Measurements from ENCODE around the gene ARHGAP24.

Gene ARHGAP24

DNA sequence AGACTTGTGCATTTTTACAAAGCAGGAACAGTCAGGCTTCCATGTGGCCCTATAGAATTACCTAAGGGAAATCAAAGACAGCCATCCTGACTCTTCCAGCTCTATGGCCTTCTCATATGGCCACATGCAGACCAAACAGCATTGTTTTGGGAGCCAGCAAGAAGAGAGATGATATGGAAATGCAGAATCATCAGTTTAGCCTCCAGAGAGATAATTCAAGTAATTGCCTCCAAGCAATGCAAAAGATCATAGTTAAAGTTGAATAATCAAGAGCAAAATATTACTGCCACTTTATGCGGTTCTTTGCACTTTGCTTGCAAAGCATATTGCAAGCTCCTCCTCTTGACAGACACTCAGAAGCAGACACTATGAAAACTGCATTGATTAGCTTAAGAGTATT, 207.4 kb downstream of the ARHGAP24 start:
- H3K27me3 ChIP-seq (ENCODE audit: control insufficient read depth in 1 of 2, insufficient read depth in 2 of 2, low read length in 2 of 2): no peaks in the 10 kb centered on the region
- peaks cover 0 to 3% of the 10 kb centered on the region in 2 donors for H3K4me1 ChIP-seq (ENCODE audit: control insufficient read depth in 1 of 2, insufficient read depth in 2 of 2, low read length in 2 of 2)
- no peaks in the 10 kb centered on the region for H3K9me3 ChIP-seq (ENCODE audit: control insufficient read depth in 1 of 2, low read length in 2 of 2)
- no peak overlapping the region for H3K27ac ChIP-seq (ENCODE audit: low read depth, low read length)
- H3K36me3 ChIP-seq (ENCODE audit: control insufficient read depth in 1 of 2, insufficient read depth in 2 of 2, low read length in 2 of 2): no peaks in the 10 kb centered on the region
- H3K9ac ChIP-seq (ENCODE audit: low read depth in 1 of 2, low read length in 2 of 2): no peak overlapping the region
- H3K4me3 ChIP-seq (ENCODE audit: low read depth in 1 of 2, low read length in 2 of 2): no peak overlapping the region

DNA sequence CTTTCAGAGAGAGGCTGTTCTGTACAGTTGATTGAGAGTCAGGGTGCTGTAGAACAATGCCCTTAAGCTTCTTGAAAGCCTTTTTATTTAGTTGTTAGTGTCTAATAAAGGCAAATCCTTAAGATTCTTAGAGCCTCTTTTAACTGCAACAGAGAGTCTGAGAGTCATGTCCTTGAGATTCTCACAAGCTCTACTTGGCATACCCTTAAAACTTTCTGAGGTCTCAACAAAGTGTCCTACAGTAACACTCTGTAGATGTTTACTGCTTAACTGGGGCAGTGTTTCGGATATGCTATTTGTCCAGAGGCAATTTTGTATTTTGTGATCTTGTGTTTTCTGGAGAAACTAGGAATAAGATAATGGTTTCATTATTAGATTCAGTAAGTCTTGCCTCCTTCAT, 209.7 kb downstream of the ARHGAP24 start:
- Histone ChIP-seq H3K9me3 (ENCODE audit: control insufficient read depth in 1 of 2, low read length in 2 of 2) (no peaks in the 10 kb centered on the region), H3K4me3 (ENCODE audit: low read depth in 1 of 2, low read length in 2 of 2) (no peak overlapping the region), H3K4me1 (ENCODE audit: control insufficient read depth in 1 of 2, insufficient read depth in 2 of 2, low read length in 2 of 2) (peaks cover 0 to 3% of the 10 kb centered on the region in 2 donors), H3K36me3 (ENCODE audit: control insufficient read depth in 1 of 2, insufficient read depth in 2 of 2, low read length in 2 of 2) (no peaks in the 10 kb centered on the region), H3K9ac (ENCODE audit: low read depth in 1 of 2, low read length in 2 of 2) (no peak overlapping the region), H3K27me3 (ENCODE audit: control insufficient read depth in 1 of 2, insufficient read depth in 2 of 2, low read length in 2 of 2) (no peaks in the 10 kb centered on the region), H3K27ac (ENCODE audit: low read depth, low read length) (peak overlapping the region; percentile 3)

DNA sequence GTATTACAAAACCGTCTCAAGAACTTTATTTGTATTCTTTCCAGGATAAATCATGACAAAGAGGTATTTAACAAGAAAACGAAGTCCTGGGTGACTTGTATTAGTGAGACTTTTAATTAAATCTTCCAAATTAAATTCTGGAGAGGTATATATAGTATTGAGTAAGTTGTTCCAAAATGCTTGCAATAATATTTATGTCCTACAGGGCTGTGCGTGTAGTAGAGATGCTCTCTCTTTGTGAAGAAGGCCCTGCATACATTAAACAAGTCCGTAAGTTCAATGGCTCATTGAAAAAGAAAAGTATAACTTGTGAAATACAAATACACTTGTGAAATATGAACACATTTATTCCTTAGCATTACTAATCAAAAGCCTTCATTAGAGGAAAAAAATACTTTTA, 211.4 kb downstream of the ARHGAP24 start:
- H3K4me3 ChIP-seq (ENCODE audit: low read depth in 1 of 2, low read length in 2 of 2): no peak overlapping the region
- no peak overlapping the region for H3K27ac ChIP-seq (ENCODE audit: low read depth, low read length)
- no peaks in the 10 kb centered on the region for H3K9me3 ChIP-seq (ENCODE audit: control insufficient read depth in 1 of 2, low read length in 2 of 2)
- no peaks in the 10 kb centered on the region for H3K36me3 ChIP-seq (ENCODE audit: control insufficient read depth in 1 of 2, insufficient read depth in 2 of 2, low read length in 2 of 2)
- H3K4me1 ChIP-seq (ENCODE audit: control insufficient read depth in 1 of 2, insufficient read depth in 2 of 2, low read length in 2 of 2): no peaks in the 10 kb centered on the region
- H3K27me3 ChIP-seq (ENCODE audit: control insufficient read depth in 1 of 2, insufficient read depth in 2 of 2, low read length in 2 of 2): no peaks in the 10 kb centered on the region
- H3K9ac ChIP-seq (ENCODE audit: low read depth in 1 of 2, low read length in 2 of 2): no peak overlapping the region

DNA sequence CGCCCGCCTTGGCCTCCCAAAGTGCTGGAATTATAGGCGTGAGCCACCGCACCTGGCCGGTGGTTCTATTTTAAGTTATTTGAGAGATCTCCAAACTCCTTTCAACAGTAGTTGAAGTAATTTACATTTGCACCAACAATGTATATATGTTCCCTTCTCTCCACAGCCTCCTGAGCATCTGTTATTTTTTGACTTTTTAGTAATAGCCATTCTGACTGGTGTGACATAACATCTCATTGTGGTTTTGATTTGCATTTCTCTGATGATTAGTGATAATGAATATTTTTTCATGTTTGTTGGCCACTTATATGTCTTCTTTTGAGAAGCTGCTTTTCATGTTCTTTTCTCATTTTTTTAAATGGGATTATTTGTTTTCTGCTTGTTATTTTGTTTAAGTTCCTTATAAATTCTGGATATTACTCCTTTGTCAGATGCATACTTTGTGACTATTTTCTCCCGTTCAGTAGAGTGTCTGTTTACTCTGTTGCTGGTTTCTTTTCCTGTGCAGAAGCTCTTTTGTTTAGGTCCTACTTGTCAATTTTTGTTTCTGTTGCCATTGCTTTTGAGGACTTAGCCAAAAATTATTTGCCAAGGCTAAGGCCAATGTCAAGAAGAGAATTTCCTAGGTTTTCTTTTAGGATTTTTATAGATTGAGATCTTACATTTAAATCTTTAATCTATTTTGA, 213.2 kb downstream of the ARHGAP24 start:
- Histone ChIP-seq H3K36me3 (ENCODE audit: control insufficient read depth in 1 of 2, insufficient read depth in 2 of 2, low read length in 2 of 2) (no peaks in the 10 kb centered on the region), H3K4me3 (ENCODE audit: low read depth in 1 of 2, low read length in 2 of 2) (no peak overlapping the region), H3K9me3 (ENCODE audit: control insufficient read depth in 1 of 2, low read length in 2 of 2) (no peaks in the 10 kb centered on the region), H3K4me1 (ENCODE audit: control insufficient read depth in 1 of 2, insufficient read depth in 2 of 2, low read length in 2 of 2) (no peaks in the 10 kb centered on the region), H3K9ac (ENCODE audit: low read depth in 1 of 2, low read length in 2 of 2) (no peak overlapping the region), H3K27ac (ENCODE audit: low read depth, low read length) (no peak overlapping the region), H3K27me3 (ENCODE audit: control insufficient read depth in 1 of 2, insufficient read depth in 2 of 2, low read length in 2 of 2) (no peaks in the 10 kb centered on the region)

DNA sequence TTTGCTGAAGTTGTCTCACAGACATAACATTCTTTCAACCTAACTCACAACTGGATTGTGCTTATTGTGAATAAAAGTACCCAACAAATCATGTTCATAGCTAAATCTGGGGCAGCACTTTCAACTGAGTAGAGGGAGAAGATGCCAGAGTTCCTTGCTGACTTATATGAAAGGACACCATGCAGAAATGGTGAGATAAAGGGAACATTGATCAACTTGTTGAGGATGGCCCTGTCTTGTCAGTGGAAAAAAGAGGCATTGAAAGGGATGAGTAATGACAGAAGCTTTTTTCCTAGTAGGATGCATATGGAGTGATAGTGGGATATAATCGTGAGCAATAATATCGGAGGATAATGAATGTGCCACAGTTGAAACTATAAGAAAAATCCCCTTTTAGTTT, 221.7 kb downstream of the ARHGAP24 start:
- Histone ChIP-seq H3K27ac (ENCODE audit: low read depth, low read length) (no peak overlapping the region), H3K36me3 (ENCODE audit: control insufficient read depth in 1 of 2, insufficient read depth in 2 of 2, low read length in 2 of 2) (no peaks in the 10 kb centered on the region), H3K4me3 (ENCODE audit: low read depth in 1 of 2, low read length in 2 of 2) (no peak overlapping the region), H3K27me3 (ENCODE audit: control insufficient read depth in 1 of 2, insufficient read depth in 2 of 2, low read length in 2 of 2) (no peaks in the 10 kb centered on the region), H3K9me3 (ENCODE audit: control insufficient read depth in 1 of 2, low read length in 2 of 2) (no peaks in the 10 kb centered on the region), H3K9ac (ENCODE audit: low read depth in 1 of 2, low read length in 2 of 2) (no peak overlapping the region), H3K4me1 (ENCODE audit: control insufficient read depth in 1 of 2, insufficient read depth in 2 of 2, low read length in 2 of 2) (no peaks in the 10 kb centered on the region)

DNA sequence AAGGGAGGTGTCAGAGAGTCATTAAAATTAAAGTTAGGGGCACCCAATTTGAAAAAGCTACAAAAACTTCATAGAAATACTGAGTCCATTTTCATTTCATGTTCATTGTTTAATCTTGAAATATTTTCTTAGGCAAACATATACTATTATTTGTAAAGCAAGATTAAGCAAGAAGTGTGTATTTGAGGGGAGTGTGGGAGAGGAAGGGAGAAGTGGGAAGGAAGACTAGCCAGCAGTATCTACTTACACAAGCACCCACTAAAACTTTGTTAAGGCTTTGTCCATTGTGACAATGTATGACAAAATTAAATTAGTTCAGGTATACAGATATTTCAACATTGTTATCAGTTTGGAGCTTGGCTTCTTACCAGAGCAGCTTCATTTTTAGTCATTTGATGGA, 222.9 kb downstream of the ARHGAP24 start:
- Histone ChIP-seq H3K36me3 (ENCODE audit: control insufficient read depth in 1 of 2, insufficient read depth in 2 of 2, low read length in 2 of 2) (no peaks in the 10 kb centered on the region), H3K9ac (ENCODE audit: low read depth in 1 of 2, low read length in 2 of 2) (no peak overlapping the region), H3K27me3 (ENCODE audit: control insufficient read depth in 1 of 2, insufficient read depth in 2 of 2, low read length in 2 of 2) (no peaks in the 10 kb centered on the region), H3K4me3 (ENCODE audit: low read depth in 1 of 2, low read length in 2 of 2) (no peak overlapping the region), H3K27ac (ENCODE audit: low read depth, low read length) (no peak overlapping the region), H3K9me3 (ENCODE audit: control insufficient read depth in 1 of 2, low read length in 2 of 2) (no peaks in the 10 kb centered on the region), H3K4me1 (ENCODE audit: control insufficient read depth in 1 of 2, insufficient read depth in 2 of 2, low read length in 2 of 2) (no peaks in the 10 kb centered on the region)

DNA sequence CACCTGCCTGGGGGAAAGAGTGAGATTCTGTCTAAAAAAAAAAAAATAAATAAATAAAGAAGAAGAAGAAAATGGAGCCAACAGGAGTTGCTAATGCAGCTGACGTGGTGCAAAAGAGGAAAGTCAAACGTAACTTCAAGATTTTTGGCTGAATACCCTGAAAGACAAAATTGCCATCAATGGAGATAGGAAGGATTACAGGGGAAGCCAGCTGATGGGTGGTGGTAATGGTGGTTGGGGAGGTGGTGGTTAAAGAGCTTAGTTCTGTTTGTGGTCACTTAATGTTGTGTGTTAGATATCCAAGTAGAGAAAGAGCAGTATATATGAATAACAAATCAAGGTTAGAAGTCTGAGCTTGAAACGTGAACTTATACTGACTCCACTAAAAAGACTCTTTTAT, 225.4 kb downstream of the ARHGAP24 start:
- Histone ChIP-seq H3K4me1 (ENCODE audit: control insufficient read depth in 1 of 2, insufficient read depth in 2 of 2, low read length in 2 of 2) (no peaks in the 10 kb centered on the region), H3K4me3 (ENCODE audit: low read depth in 1 of 2, low read length in 2 of 2) (no peak overlapping the region), H3K27ac (ENCODE audit: low read depth, low read length) (no peak overlapping the region), H3K9me3 (ENCODE audit: control insufficient read depth in 1 of 2, low read length in 2 of 2) (no peaks in the 10 kb centered on the region), H3K36me3 (ENCODE audit: control insufficient read depth in 1 of 2, insufficient read depth in 2 of 2, low read length in 2 of 2) (no peaks in the 10 kb centered on the region), H3K27me3 (ENCODE audit: control insufficient read depth in 1 of 2, insufficient read depth in 2 of 2, low read length in 2 of 2) (no peaks in the 10 kb centered on the region), H3K9ac (ENCODE audit: low read depth in 1 of 2, low read length in 2 of 2) (no peak overlapping the region)

DNA sequence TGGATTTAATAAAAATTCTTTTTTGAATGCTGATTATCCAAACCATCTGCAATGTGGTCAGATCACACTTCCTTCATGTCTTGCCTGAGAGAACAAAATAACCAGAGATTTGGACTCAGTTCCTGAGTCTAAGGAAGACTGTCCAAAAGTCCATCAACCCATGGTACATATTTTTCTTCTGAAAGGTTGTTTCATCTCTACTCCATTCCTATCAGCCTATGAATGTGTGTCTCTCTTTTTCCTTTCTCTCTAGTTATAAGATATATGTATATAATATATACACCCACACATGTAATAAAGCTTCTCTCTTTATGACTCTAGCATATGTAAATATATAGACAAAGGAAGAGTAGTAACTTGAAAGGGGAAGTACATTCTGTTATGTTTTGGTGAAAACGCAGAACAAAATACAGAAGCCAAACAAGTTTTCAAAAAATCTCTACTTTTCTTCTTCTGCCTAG, 226.9 kb downstream of the ARHGAP24 start:
- H3K4me3 ChIP-seq (ENCODE audit: low read depth in 1 of 2, low read length in 2 of 2): no peak overlapping the region
- H3K27ac ChIP-seq (ENCODE audit: low read depth, low read length): no peak overlapping the region

DNA sequence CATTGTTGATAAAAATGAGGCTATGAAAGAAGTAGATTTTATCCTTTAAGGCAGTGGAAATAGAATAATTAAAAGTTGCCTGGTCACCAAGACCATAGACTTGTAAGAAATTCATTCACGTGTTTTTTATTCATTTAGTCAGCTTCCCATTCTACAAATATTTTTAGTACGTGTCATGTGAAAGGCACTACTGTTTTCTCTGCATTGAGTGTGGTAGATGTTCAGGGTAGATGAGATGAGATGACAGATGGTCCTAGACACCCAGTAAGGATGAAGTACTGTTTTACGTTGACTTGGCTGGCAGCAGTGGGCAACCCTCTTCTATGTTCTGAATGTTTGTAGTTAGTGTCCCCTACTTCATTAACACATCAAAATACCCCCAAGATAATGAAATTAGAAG, 228.1 kb downstream of the ARHGAP24 start:
- Histone ChIP-seq H3K9ac (ENCODE audit: low read depth in 1 of 2, low read length in 2 of 2) (no peak overlapping the region), H3K27ac (ENCODE audit: low read depth, low read length) (no peak overlapping the region), H3K9me3 (ENCODE audit: control insufficient read depth in 1 of 2, low read length in 2 of 2) (no peaks in the 10 kb centered on the region), H3K4me1 (ENCODE audit: control insufficient read depth in 1 of 2, insufficient read depth in 2 of 2, low read length in 2 of 2) (peaks cover 0 to 3% of the 10 kb centered on the region in 2 donors), H3K36me3 (ENCODE audit: control insufficient read depth in 1 of 2, insufficient read depth in 2 of 2, low read length in 2 of 2) (no peaks in the 10 kb centered on the region), H3K4me3 (ENCODE audit: low read depth in 1 of 2, low read length in 2 of 2) (no peak overlapping the region), H3K27me3 (ENCODE audit: control insufficient read depth in 1 of 2, insufficient read depth in 2 of 2, low read length in 2 of 2) (no peaks in the 10 kb centered on the region)

More for the DNA sequence above, 226.9 kb downstream of the ARHGAP24 start:
- Histone ChIP-seq H3K9me3 (ENCODE audit: control insufficient read depth in 1 of 2, low read length in 2 of 2) (no peaks in the 10 kb centered on the region), H3K4me1 (ENCODE audit: control insufficient read depth in 1 of 2, insufficient read depth in 2 of 2, low read length in 2 of 2) (no peaks in the 10 kb centered on the region), H3K27me3 (ENCODE audit: control insufficient read depth in 1 of 2, insufficient read depth in 2 of 2, low read length in 2 of 2) (no peaks in the 10 kb centered on the region), H3K9ac (ENCODE audit: low read depth in 1 of 2, low read length in 2 of 2) (no peak overlapping the region), H3K36me3 (ENCODE audit: control insufficient read depth in 1 of 2, insufficient read depth in 2 of 2, low read length in 2 of 2) (no peaks in the 10 kb centered on the region)

DNA sequence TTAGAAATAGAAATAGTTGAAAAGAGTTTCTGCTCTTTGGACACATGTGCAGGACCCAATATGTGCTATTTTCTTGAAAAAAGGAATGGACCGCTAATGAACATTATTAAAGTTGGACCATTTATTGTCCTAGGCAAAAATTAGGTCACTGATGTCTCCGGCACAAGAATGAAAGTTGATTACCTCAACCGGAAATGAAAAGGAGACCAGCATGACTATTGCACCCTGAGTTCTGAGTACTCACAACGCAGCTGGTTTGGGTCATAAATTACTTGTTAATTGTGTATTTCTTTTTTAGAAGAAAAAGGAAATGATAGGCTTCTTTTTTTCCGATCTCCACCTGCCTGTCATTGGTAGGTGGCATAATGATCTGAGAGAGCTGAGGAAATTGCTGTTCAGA, 232.7 kb downstream of the ARHGAP24 start:
- H3K27me3 ChIP-seq (ENCODE audit: control insufficient read depth in 1 of 2, insufficient read depth in 2 of 2, low read length in 2 of 2): no peaks in the 10 kb centered on the region
- peak overlapping the region in 1 of 2 donors; percentile 9 for H3K4me3 ChIP-seq (ENCODE audit: low read depth in 1 of 2, low read length in 2 of 2)
- no peak overlapping the region for H3K9ac ChIP-seq (ENCODE audit: low read depth in 1 of 2, low read length in 2 of 2)
- no peaks in the 10 kb centered on the region for H3K9me3 ChIP-seq (ENCODE audit: control insufficient read depth in 1 of 2, low read length in 2 of 2)
- no peaks in the 10 kb centered on the region for H3K36me3 ChIP-seq (ENCODE audit: control insufficient read depth in 1 of 2, insufficient read depth in 2 of 2, low read length in 2 of 2)
- H3K27ac ChIP-seq (ENCODE audit: low read depth, low read length): no peak overlapping the region
- peaks cover 0 to 3% of the 10 kb centered on the region in 2 donors for H3K4me1 ChIP-seq (ENCODE audit: control insufficient read depth in 1 of 2, insufficient read depth in 2 of 2, low read length in 2 of 2)

Data from duodenal mucosa (tissue), 2 donors.